Mesodermal cell (in vitro differentiated cells): Measurements from ENCODE around the gene LRIG2.
A peak's percentile ranks its signal among the peaks of the same experiment; 100 is the strongest.
"Not testable (repeated sequence)": the region's sequence is repeated elsewhere in the genome, so short reads cannot be mapped to it uniquely, and the experiment has no call there.

Experiments used
- H3K27ac ChIP-seq: 2 replicates; pipeline ENCODE4 v1.7.0; 2013; ENCODE audit warnings: mild to moderate bottlenecking, low read depth, low read length, moderate library complexity; ENCODE audit not compliant: severe bottlenecking
- H3K36me3 ChIP-seq: 2 replicates; pipeline ENCODE4 v1.7.1; 2013; ENCODE audit warnings: mild to moderate bottlenecking, low read length, moderate library complexity; ENCODE audit not compliant: control insufficient read depth, insufficient read depth
- H3K4me1 ChIP-seq: one replicate; pipeline ENCODE4 v1.7.1; 2013; ENCODE audit warnings: mild to moderate bottlenecking, low read length; ENCODE audit not compliant: insufficient read depth, control insufficient read depth, poor library complexity, severe bottlenecking
- H3K4me3 ChIP-seq: 2 replicates; pipeline ENCODE4 v1.7.0; 2013; ENCODE audit warnings: low read length, control low read depth, mild to moderate bottlenecking; ENCODE audit not compliant: insufficient read depth, poor library complexity, severe bottlenecking; ENCODE audit errors: extremely low read depth
- H3K9me3 ChIP-seq: 2 replicates; pipeline ENCODE4 v1.7.1; 2013; ENCODE audit warnings: mild to moderate bottlenecking, low read length, moderate library complexity; ENCODE audit not compliant: control insufficient read depth
- WGBS, 2 experiments: methylation state at CpG; one replicate each; pipeline ENCODE4 v1.1.5; 2013; ENCODE audit warnings: missing lambda C conversion rate in 2 of 2; ENCODE audit not compliant: insufficient coverage in 2 of 2; 5-methylcytosine and 5-hydroxymethylcytosine counted together

LRIG2 gene

GRCh38 chr1:113141650-113142473 is 68.9 kb downstream of the LRIG2 start:
- Histone ChIP-seq H3K36me3 (no peaks in the 10 kb centered on the region), H3K27ac (no peak overlapping the region), H3K9me3 (no peaks in the 10 kb centered on the region), H3K4me1 (peaks cover 11% of the 10 kb centered on the region), H3K4me3 (no peak overlapping the region)
- 86 to 90% methylated on average over 2 of the region's 4 CpGs for WGBS, 2 experiments

- Histone ChIP-seq H3K27ac (no peak overlapping the region), H3K9me3 (no peaks in the 10 kb centered on the region), H3K4me1 (peaks cover 19% of the 10 kb centered on the region), H3K36me3 (no peaks in the 10 kb centered on the region), H3K4me3 (no peak overlapping the region)
- no CpG with 5 or more reads among the region's 1 CpG for WGBS, 2 experiments
Observed at GRCh38 chr1:113142791-113143190, 69.8 kb downstream of the LRIG2 start.

GRCh38 chr1:113146242-113147072 is 73.5 kb downstream of the LRIG2 start:
- Histone ChIP-seq H3K4me1 (peaks cover 22% of the 10 kb centered on the region), H3K9me3 (no peaks in the 10 kb centered on the region), H3K36me3 (no peaks in the 10 kb centered on the region), H3K4me3 (no peak overlapping the region), H3K27ac (peak overlapping the region; percentile 57)
- 85 to 95% methylated on average over 5 to 6 of the region's 7 CpGs for WGBS, 2 experiments

GRCh38 chr1:113147073-113147625 is 74.2 kb downstream of the LRIG2 start:
- Histone ChIP-seq H3K9me3 (no peaks in the 10 kb centered on the region), H3K36me3 (no peaks in the 10 kb centered on the region), H3K4me3 (no peak overlapping the region), H3K4me1 (peaks cover 22% of the 10 kb centered on the region), H3K27ac (peak overlapping the region; percentile 57)
- WGBS, 2 experiments: 29 to 64% methylated on average over 1 to 2 of the region's 3 CpGs

- WGBS, 2 experiments: 78% methylated on average over 3 of the region's 4 CpGs
- Histone ChIP-seq H3K27ac (no peak overlapping the region), H3K4me1 (peaks cover 22% of the 10 kb centered on the region), H3K4me3 (no peak overlapping the region), H3K9me3 (no peaks in the 10 kb centered on the region), H3K36me3 (no peaks in the 10 kb centered on the region)
Observed at GRCh38 chr1:113147826-113148225, 74.8 kb downstream of the LRIG2 start.

- peaks cover 22% of the 10 kb centered on the region for H3K4me1 ChIP-seq
- not testable (repeated sequence) for H3K27ac ChIP-seq, H3K36me3 ChIP-seq, H3K9me3 ChIP-seq, H3K4me3 ChIP-seq
- 98% methylated on average over 4 of the region's 4 CpGs; no CpG with 5 or more reads in 1 of the 2 experiments for WGBS, 2 experiments
Observed at GRCh38 chr1:113150494-113150893, 77.5 kb downstream of the LRIG2 start.

GRCh38 chr1:113153116-113153803 is 80.3 kb downstream of the LRIG2 start:
- Histone ChIP-seq H3K9me3 (peaks cover 16% of the 10 kb centered on the region), H3K4me3 (no peak overlapping the region), H3K27ac (no peak overlapping the region), H3K36me3 (no peaks in the 10 kb centered on the region), H3K4me1 (peaks cover under 1% of the 10 kb centered on the region)
- WGBS, 2 experiments: 90 to 92% methylated on average over 4 to 5 of the region's 5 CpGs

GRCh38 chr1:113156368-113156767 is 83.4 kb downstream of the LRIG2 start:
- no peak overlapping the region for H3K4me3 ChIP-seq
- no CpG with 5 or more reads among the region's 1 CpG for WGBS, 2 experiments

GRCh38 chr1:113158743-113159142 is 85.7 kb downstream of the LRIG2 start:
- WGBS, 2 experiments: 46 to 56% methylated on average over 4 to 6 of the region's 6 CpGs
- H3K27ac ChIP-seq, H3K4me3 ChIP-seq, H3K4me1 ChIP-seq, H3K36me3 ChIP-seq: not testable (repeated sequence)
- peaks cover 19% of the 10 kb centered on the region for H3K9me3 ChIP-seq

More at GRCh38 chr1:113156368-113156767, 83.4 kb downstream of the LRIG2 start:
- H3K4me1 ChIP-seq: no peaks in the 10 kb centered on the region
- peaks cover 19% of the 10 kb centered on the region for H3K9me3 ChIP-seq
- no peaks in the 10 kb centered on the region for H3K36me3 ChIP-seq
- no peak overlapping the region for H3K27ac ChIP-seq

- H3K4me1 ChIP-seq: no peaks in the 10 kb centered on the region
- H3K9me3 ChIP-seq: peaks cover 5% of the 10 kb centered on the region
- no peak overlapping the region for H3K4me3 ChIP-seq
- 88 to 100% methylated on average over 2 of the region's 5 CpGs for WGBS, 2 experiments
- H3K36me3 ChIP-seq: no peaks in the 10 kb centered on the region
- no peak overlapping the region for H3K27ac ChIP-seq
Observed at GRCh38 chr1:113166473-113166872, 93.5 kb downstream of the LRIG2 start.
